GM19468 (cell line): Measurements from ENCODE around the gene KARS1.
A peak's percentile ranks its signal among the peaks of the same experiment; 100 is the strongest.

Experiments
- ATAC-seq: cut with Tn5 transposase; IDR thresholded peaks from one replicate; pipeline ENCODE4 v1.9.1; 2021; ENCODE audit warnings: mild to moderate bottlenecking, moderate library complexity, moderate number of reproducible peaks; ENCODE audit not compliant: unreplicated experiment; ENCODE audit errors: extremely low read depth

The KARS1 gene

GRCh38 chr16:75647492-75648264 is at the start of gene KARS1, which contains the start of gene TERF2IP:
Gene KARS1 (minus strand): TSS chr16:75647665. CDS start chr16:75647639, 26 bp downstream.
Gene TERF2IP (plus strand): TSS chr16:75647773. CDS start chr16:75647883, 110 bp downstream.
- ATAC-seq: peak; percentile 65

- no peak for ATAC-seq
Measured at GRCh38 chr16:75695708-75696107, 48.2 kb upstream of the KARS1 start.

- no peak for ATAC-seq
Measured at GRCh38 chr16:75687361-75687760, 39.9 kb upstream of the KARS1 start.

GRCh38 chr16:75682308-75682707 is 34.8 kb upstream of the KARS1 start:
- no peak for ATAC-seq

- ATAC-seq: no peak
Measured at GRCh38 chr16:75679366-75679765, 31.9 kb upstream of the KARS1 start.

- no peak for ATAC-seq
Measured at GRCh38 chr16:75676909-75677308, 29.4 kb upstream of the KARS1 start, which contains the start of gene CPHXL2. Gene CPHXL2 (minus strand): TSS chr16:75677009. CDS start chr16:75676999, 10 bp downstream.

GRCh38 chr16:75667503-75667902 is 20.0 kb upstream of the KARS1 start:
- no peak for ATAC-seq

GRCh38 chr16:75660726-75661302 is 13.3 kb upstream of the KARS1 start:
- no peak for ATAC-seq

GRCh38 chr16:75660321-75660720 is 12.9 kb upstream of the KARS1 start:
- no peak for ATAC-seq

- no peak for ATAC-seq
Measured at GRCh38 chr16:75658175-75658574, 10.7 kb upstream of the KARS1 start.

- no peak for ATAC-seq
Measured at GRCh38 chr16:75653922-75654321, 6.5 kb upstream of the KARS1 start.

GRCh38 chr16:75648265-75649076 is 1.0 kb upstream of the KARS1 start:
- ATAC-seq: peak; percentile 0

- ATAC-seq: peak; percentile 7
Measured at GRCh38 chr16:75647112-75647491, 363 bp downstream of the KARS1 start.

- ATAC-seq: no peak
Measured at GRCh38 chr16:75644240-75645012, 3.0 kb downstream of the KARS1 start.

- ATAC-seq: no peak
Measured at GRCh38 chr16:75640598-75640997, 6.9 kb downstream of the KARS1 start.

GRCh38 chr16:75635036-75635435 is 12.4 kb downstream of the KARS1 start:
- ATAC-seq: no peak

- ATAC-seq: no peak
Measured at GRCh38 chr16:75632857-75633256, 14.6 kb downstream of the KARS1 start.

GRCh38 chr16:75630052-75630451 is 17.4 kb downstream of the KARS1 start:
- no peak for ATAC-seq

GRCh38 chr16:75629132-75629531 is 18.3 kb downstream of the KARS1 start:
- ATAC-seq: no peak

GRCh38 chr16:75628351-75628750 is 19.1 kb downstream of the KARS1 start:
- no peak for ATAC-seq
